ENCODE measurements around the gene BORCS5. TPM values are rescaled to one million over a fixed set of nuclear protein-coding genes. Genes with fewer than 3 reads are reported as not detected.
"Not testable (repeated sequence)": the region's sequence is repeated elsewhere in the genome, so short reads cannot be mapped to it uniquely, and the experiment has no call there.

Gene BORCS5
- total RNA-seq, 1 experiment from 2014 or later: 2.5 TPM

GRCh38 chr12:12488296-12488695 is 131.4 kb downstream of the BORCS5 start:
- no peak for DNase-seq (ENCODE audit: low read depth)

GRCh38 chr12:12488823-12489550 is 132.1 kb downstream of the BORCS5 start:
- DNase-seq (ENCODE audit: low read depth): no peak

GRCh38 chr12:12491606-12492005 is 134.7 kb downstream of the BORCS5 start:
- DNase-seq (ENCODE audit: low read depth): no peak

DNA sequence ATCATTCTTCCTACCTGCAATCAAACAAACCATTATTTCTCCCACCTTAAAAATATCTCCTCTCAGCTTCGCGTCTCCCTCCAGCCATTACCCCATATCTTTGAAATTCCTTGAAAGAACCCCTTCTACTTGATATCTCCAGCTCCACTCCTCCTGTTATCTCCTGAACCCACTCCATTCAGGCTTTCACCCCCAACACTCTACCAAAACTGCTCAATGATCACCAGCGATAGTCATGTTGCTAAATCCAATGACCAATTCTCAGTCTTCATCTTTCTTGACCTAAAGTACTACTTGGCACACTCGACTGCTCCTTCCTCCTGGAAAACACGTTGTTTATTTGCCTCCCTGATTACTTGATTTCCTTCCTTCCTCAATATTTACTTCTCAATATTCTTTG is 135.7 kb downstream of the BORCS5 start:
- no peak for DNase-seq (ENCODE audit: low read depth)

DNA sequence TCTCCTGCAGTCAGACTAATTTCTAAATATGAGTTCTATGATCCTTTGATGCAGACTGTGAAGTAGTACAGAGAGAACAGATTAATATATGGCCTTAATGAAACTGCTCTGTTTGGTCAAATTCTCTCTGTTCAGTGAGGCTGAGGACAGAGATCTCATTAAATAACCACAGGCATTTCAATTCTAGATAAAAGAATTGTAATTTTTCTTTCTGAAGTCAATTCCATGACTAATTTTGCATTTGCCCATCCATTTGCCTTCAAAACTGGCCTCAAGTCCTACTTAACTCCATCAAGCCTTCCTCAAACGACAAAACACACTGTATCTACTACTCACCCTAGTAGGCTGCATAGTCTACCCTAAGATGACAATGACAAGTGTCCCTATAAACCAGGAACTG is 138.7 kb downstream of the BORCS5 start:
- DNase-seq (ENCODE audit: low read depth): no peak

- no peak for DNase-seq (ENCODE audit: low read depth)
These were observed 141.3 kb downstream of the BORCS5 start for GRCh38 chr12:12498210-12498609.

- DNase-seq (ENCODE audit: low read depth): no peak
These were observed 143.2 kb downstream of the BORCS5 start for GRCh38 chr12:12499909-12500604.

DNA sequence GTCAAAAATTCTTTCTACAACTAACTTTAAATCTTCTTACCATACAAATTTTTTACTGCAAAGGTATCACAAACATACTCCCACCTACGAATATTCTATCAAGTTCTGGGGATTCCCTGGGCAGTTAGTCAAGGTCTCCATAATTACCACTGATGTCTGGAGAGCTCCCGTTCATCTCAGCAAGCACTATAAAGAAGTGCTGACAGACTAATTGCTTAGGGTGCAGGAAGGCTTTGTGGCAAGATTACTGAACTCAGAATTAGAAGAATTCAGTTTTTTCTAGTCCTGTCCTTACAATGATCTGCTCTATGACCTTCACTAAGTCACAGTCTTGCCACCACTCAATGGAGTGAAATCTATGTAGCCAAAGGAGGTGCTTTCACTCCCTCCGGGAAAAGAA is 144.2 kb downstream of the BORCS5 start:
- DNase-seq (ENCODE audit: low read depth): no peak

DNA sequence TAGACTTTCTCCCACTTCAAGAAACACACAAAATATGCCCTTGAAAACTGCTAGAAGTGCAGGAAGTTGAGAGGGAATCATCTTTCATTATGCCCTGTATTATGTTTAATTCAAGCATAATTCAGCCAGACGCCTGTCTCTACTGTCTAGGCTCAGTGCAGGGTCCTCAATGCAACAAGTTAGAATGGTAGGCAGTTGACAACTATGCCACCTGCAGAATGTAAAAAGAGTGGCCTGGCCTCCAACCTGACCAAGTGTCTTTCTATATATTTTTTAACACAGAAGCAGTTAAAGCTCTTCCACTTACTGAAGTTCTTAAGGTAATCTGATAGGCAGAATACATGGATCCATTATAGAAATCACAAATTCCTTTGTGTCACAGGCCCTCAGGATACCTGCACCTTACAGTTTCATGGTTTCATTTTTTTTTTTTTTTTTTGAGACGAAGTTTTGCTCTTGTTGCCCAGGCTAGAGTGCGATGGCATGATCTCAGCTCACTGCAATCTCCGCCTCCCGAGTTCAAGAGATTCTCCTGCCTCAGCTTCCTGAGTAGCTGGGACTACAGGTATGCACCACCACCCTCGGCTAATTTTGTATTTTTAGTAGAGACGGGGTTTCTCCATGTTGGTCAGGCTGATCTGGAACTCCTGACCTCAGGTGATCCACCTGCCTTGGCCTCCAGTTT is 145.4 kb downstream of the BORCS5 start:
- not testable (repeated sequence) for DNase-seq (ENCODE audit: low read depth)

DNA sequence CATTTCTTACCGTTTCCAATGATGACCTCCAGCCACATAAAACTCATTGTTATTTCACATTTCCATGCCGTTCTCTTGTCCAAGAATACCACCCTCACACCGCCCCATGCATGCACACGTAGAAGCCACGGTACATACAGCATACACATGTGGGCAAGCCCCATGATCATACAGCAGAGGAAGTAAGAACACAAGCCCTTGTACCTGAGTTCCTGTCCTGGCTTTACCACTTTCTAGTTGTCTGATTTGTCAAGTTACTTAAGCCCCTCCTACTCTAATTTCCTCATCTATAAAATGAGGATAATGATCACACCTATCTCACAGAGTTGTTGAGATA is 145.9 kb downstream of the BORCS5 start:
- no peak for DNase-seq (ENCODE audit: low read depth)

DNA sequence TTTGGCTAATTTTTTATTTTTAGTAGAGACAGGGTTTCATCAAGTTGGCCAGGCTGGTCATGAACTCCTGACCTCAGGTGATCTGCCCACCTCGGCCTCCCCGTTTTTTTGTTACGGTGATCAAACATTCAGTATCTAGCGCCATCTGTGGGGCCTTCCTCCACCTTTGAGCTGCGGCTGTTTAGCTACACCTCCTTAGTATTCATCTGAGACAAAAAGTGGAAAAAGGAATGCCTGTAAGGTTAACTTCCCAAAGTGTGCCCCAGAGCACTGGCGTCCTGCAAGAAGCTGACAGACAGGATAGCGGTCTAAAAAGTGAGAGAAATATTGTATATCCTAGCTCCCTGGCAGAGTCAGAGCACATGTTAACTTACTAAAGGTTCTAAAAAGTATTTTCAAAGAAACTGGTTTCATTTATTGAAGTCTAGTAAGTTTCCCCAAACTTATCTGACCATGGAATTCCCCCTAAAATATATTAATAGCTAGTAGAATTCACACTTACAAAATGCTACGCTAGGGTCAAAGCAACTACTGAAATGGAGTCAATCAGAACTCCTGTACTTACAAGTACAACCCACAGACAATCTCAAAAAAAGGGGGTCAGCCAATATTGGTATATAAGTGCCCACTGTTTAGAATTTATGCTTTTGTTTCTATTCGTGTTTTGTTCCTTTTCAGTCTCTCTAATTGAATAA is 146.7 kb downstream of the BORCS5 start:
- DNase-seq (ENCODE audit: low read depth): no peak

- no peak for DNase-seq (ENCODE audit: low read depth)
These were observed 148.9 kb downstream of the BORCS5 start for GRCh38 chr12:12505544-12506495.

DNA sequence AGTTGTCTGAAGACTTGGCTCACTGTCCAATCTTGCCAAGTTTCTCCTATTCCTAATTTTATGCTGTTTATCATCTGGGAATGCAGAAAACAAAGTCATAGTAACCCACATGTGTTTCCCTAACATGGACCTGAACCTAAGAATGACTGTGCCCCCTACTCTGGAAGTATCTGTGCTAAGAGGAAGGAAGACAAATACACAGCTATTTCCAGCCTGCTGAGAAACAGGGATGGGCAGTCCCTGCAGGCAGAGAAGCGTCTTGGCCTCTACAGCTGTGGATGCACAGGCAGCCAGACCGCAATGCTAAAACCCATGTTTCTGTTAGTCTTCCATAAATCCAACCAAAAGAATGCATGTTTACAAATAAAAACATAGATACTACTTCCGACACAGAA is 149.6 kb downstream of the BORCS5 start:
- DNase-seq (ENCODE audit: low read depth): no peak

- no peak for DNase-seq (ENCODE audit: low read depth)
These were observed 150.2 kb downstream of the BORCS5 start for GRCh38 chr12:12507121-12507520.

DNA sequence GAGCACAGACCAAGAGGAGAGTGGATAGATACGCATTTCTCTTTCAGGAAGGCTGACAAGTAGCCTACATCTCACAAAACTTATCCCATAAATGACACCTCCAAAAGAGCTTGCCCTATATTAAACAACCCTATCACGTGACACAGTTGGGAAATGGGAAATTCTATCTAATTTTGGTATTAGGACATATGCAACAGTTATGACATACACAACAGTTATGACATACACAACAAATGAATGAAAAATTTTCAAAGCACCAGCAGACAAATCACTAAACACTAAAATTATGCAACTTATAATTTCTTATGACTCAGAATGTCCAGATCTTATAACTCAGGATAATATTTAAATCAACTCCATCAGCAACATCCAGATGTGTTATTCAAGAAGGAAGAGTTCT is 151.7 kb downstream of the BORCS5 start:
- no peak for DNase-seq (ENCODE audit: low read depth)

DNA sequence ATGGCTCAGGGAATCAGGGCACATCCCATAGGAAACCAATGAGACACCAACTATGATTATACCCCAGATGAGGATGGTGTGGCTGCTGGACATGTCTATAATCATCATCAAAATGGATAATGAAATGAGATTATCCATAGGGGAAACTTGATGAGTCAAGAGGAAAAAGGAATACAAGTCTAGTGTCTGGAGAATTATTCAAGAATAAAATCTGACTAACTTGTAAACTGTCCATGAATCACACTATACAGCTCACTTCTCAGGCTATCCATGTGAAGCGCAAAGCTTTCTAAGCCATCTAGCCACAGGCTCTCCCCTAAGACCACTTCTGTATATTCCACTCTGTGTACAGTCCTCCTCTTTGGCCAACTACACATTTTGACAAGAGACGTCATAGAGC is 153.3 kb downstream of the BORCS5 start:
- peak; percentile 8 for DNase-seq (ENCODE audit: low read depth)

DNA sequence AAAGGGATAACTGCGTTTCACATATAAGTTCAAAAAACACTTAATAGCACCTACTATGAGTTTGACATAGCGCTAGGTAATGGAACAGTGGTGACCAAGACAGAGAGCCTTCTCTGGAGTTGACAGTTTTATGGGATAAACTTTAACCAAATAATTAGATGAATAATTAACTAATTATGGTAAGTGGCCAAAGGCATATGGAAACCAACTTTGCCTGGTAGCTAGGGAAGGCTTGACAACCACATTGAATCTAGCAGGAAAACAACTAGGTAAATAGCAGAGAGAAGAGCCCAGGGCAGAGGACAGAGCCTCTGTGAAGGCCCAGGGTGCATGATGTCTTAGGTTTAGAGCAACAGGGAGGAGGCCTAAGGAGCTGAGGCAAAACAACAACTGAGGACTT is 153.7 kb downstream of the BORCS5 start:
- no peak for DNase-seq (ENCODE audit: low read depth)

DNA sequence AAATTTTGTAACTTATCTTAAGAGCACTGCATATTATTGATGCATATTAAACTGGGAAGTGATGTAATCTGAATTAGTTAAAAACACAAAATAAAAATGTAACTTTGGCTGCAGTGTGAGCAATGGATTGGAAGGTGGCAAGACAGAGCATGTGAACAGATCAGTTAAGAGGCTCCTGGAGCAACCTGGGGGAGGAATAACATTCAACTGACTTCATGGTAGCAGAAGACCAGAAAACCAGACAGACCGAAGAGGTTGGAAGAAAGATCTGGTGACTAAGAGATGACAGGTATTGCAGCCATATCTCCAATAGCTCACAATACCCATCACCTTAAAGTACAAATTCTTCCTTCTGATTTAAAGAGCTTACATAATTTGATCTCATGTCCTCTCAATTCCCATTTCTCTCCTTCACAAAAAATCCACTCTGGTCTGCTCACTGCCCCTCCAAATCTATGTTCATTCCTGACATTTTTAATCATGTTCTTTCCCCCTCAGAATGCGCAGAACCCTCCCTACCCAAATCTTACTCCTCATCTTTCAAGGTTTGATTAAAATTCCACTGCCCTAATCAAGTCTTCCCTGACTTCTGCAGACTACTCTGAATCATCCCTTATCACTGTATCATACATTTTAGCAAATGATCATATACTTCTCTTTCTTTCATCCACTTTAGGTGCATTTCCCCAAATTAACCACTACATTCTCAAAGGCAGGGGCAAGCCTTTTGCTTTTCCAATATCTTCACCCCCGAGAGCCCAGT is 154.3 kb downstream of the BORCS5 start:
- DNase-seq (ENCODE audit: low read depth): no peak

DNA sequence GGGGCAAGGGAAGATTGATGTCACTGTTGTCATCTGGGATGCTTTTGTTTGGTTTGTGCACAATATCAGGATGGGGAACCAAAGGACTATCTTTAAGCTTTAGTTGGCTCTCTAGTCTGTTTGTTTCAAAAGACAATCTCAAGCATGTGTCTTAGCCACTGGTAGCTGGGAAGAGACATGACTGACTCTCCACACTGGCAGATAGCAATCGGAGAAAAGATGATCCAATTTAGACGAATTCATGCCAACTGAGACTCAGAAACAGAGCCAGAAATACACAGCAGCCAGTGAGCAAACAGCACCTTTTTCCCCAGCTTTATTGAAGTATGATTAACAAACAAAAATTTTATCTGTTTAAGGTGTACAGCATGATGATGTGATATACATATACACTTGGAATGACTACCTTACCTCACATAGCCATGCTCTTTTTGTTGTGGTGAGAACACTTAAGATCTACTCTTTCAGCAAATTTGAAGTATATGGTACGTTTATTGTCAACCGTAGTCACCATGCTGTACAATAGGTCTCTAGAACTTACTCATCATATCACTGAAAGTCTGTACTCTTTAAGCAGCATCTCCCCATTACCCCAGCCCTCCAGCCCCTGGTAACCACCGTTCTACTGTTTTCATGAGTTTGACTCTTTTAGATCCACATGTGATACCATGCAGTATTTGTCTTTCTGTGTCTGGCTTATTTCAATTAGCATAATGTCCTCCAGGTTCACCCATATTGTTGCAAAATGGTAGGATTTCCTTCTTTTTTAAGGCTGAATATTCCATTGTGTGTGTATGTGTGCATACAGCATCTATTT is 155.2 kb downstream of the BORCS5 start:
- no peak for DNase-seq (ENCODE audit: low read depth)

Data from Daoy (cell line).